Measurements from ENCODE around the gene POU4F1. TPM values are rescaled to one million over a fixed set of nuclear protein-coding genes. Genes with fewer than 3 reads are reported as not detected.

POU4F1 gene
- total RNA-seq, 1 experiment from 2014 or later = 0.26 TPM

GRCh38 chr13:78636495-78636894, 33.1 kb upstream of the POU4F1 start:
- DNase-seq = no peak
- TF ChIP-seq CTCF (conservative IDR thresholded peaks at IDR 0.05) = no peak
- no peaks in the 10 kb centered on the region for H4K20me1 ChIP-seq (ENCODE audit: control insufficient read depth, insufficient read depth, insufficient read length)
- H3T11ph ChIP-seq (ENCODE audit: low read length) = no peak overlapping the region
- no peak overlapping the region for H2AFZ ChIP-seq (ENCODE audit: low read length)
- Mint-ChIP-seq H3K27ac (no peak overlapping the region; a peak in 1 of 7 replicates), H3K27me3 (ENCODE audit: low read depth) (no peaks in the 10 kb centered on the region), H3K4me1 (no peaks in the 10 kb centered on the region), H3K4me3 (no peak overlapping the region), H3K36me3 (ENCODE audit: insufficient read depth in 1 of 3, low read depth in 3 of 3) (peaks cover 28 to 81% (median 74%) of the 10 kb centered on the region in 3 experiments; a peak in 6 of 7 replicates), H3K9me3 (no peaks in the 10 kb centered on the region)
- no peak overlapping the region for H2BK20ac ChIP-seq (ENCODE audit: low read depth, low read length, poor library complexity, severe bottlenecking)
- H3K23ac ChIP-seq (ENCODE audit: insufficient read length, low read depth, low read length) = no peak overlapping the region
- no peaks in the 10 kb centered on the region for H3K23me2 ChIP-seq (ENCODE audit: insufficient read length, low read depth, low read length, poor library complexity, severe bottlenecking)
- no peak overlapping the region for H2BK5ac ChIP-seq (ENCODE audit: insufficient read length, low read length)
- H3K9me3 ChIP-seq (ENCODE audit: control insufficient read depth, low read depth, low read length) = no peaks in the 10 kb centered on the region
- H3K79me2 ChIP-seq (ENCODE audit: insufficient read depth, low read length) = no peaks in the 10 kb centered on the region
- H4K8ac ChIP-seq (replicated peaks; ENCODE audit: insufficient read length, low read depth, low read length) = no peak overlapping the region
- H3K27me3 ChIP-seq (ENCODE audit: insufficient read depth, low read length) = no peaks in the 10 kb centered on the region
- no peaks in the 10 kb centered on the region for H3K79me1 ChIP-seq (ENCODE audit: insufficient read depth, low read depth, low read length, poor library complexity, severe bottlenecking)
- no peak overlapping the region for H2BK120ac ChIP-seq (ENCODE audit: low read depth, low read length, poor library complexity, severe bottlenecking)
- H2BK15ac ChIP-seq (ENCODE audit: low read depth, low read length) = no peak overlapping the region
- no peak overlapping the region for H3K56ac ChIP-seq (ENCODE audit: insufficient read length, low read depth, low read length)
- no peak overlapping the region for H4K5ac ChIP-seq (ENCODE audit: insufficient read length, low read depth, low read length)
- no peak overlapping the region for H3K18ac ChIP-seq (ENCODE audit: insufficient read length, low read depth, low read length)
- H3K14ac ChIP-seq (ENCODE audit: insufficient read depth, low read length) = no peak overlapping the region
- no peak overlapping the region for H3K4ac ChIP-seq (ENCODE audit: low read depth, low read length)
- H3K4me2 ChIP-seq (ENCODE audit: insufficient read depth, insufficient read length, low read length) = no peak overlapping the region
- H3K4me1 ChIP-seq (ENCODE audit: insufficient read depth, low read length) = no peaks in the 10 kb centered on the region
- no peak overlapping the region for H4K91ac ChIP-seq (ENCODE audit: insufficient read length, low read depth, low read length)
- H3K27ac ChIP-seq (ENCODE audit: insufficient read length, low read depth, low read length) = no peak overlapping the region
- no peak overlapping the region for H2BK12ac ChIP-seq (ENCODE audit: insufficient read length, low read depth, low read length)
- H3K9ac ChIP-seq (ENCODE audit: extremely low read depth, insufficient read length, low read length) = no peak overlapping the region
- H2AK5ac ChIP-seq (ENCODE audit: insufficient read length, low read length) = no peak overlapping the region

Measured in H9 (cell line).